Measurements from ENCODE around the gene DYNC1LI2.
"Not testable (repeated sequence)": the region's sequence is repeated elsewhere in the genome, so short reads cannot be mapped to it uniquely, and the experiment has no call there.

The DYNC1LI2 gene

DNA sequence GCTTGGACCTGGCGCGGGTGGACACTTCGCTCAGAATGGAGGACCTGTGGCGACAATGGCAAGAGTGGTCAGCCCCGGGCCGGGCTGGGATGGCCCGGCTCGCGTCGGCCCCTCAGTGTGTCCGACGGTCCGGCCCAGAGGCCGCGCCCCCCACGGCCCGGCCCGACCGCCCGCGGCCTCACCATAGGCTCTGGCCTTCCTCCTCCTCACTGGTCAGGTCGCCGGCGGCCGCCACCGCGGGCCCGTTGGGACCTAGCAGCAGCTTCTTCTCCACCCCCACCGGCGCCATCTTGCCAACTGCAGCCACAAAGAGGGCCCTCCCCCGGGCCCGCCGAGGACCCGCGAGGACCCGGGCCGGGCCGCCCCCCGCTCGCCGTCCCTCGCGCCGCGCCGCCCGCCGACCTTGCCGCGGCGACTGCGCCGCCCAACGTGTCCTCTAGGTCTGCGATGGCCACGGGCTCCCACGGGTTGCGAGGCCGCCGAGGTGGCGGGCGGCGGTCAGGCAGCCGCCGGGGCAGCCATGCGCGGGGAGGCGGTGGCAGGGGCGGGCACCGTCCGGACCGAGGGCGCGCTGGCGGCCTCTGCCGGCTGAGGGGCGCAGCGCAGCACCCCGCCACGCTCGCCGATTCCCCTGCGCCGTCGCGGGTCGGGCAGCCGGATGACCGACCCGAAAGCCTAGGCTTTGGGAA is at the start of gene DYNC1LI2:
TSS of gene DYNC1LI2 (minus strand) at position 307 of the 689 bp plus-strand sequence. CDS start at position 289, 18 bp downstream.
- DNase-seq = peak; percentile 52

DNA sequence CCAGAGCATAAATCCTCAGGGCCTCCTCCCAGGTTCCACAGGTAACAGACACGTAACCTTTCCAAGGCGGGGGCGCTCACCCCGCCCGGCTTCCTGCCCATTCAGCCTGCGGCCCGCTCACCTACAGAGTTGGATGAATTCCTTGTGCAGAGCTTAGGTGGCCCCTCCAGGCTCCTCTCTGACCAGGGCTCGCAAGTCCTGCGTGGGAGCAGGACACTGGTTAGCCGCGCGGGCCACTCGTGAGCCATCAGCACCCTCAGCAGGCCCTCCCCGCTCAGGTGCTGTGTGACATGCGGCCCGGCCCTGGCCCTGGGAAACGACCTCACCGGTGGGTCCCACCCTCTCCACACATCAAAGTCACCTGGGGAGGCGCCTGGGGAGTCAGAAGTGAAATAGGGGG is 49.4 kb upstream of the DYNC1LI2 start:
- no peak for DNase-seq

DNA sequence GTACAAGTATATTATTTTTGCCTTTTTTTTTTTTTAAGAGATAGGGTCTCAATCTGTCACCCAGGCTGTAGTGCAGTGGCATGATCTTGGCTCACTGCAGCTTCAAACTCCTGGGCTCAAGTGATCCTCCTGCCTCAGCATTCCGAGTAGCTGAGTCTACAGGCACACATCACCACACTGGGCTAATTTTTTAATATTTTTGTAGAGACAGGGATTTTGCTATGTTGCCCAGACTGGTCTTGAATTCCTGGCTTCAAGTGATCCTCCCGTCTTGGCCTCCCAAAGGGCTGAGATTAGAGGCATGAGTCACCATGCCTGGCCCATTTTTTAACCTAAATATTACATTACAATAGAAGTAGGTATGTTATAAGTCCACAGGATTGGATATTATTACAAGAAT is 46.8 kb upstream of the DYNC1LI2 start:
- DNase-seq = no peak

DNA sequence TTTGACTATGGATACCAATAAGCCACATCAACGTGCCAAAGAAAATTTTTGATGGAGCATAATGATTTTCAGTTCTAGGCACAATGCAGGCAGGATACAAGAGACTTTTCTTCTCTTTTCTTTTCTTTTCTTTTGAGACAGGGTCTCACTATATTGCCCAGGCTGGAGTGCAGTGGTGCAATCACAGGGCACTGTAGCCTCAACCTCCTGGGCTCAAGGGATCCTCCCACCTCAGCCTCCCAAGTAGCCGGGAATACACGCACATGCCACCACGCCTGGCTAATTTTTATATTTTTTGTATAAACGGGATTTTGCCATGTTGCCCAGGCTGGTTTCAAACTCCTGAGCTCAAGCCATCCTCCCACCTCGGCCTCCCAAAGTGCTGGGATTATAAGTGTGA is 42.6 kb upstream of the DYNC1LI2 start:
- not testable (repeated sequence) for DNase-seq

DNA sequence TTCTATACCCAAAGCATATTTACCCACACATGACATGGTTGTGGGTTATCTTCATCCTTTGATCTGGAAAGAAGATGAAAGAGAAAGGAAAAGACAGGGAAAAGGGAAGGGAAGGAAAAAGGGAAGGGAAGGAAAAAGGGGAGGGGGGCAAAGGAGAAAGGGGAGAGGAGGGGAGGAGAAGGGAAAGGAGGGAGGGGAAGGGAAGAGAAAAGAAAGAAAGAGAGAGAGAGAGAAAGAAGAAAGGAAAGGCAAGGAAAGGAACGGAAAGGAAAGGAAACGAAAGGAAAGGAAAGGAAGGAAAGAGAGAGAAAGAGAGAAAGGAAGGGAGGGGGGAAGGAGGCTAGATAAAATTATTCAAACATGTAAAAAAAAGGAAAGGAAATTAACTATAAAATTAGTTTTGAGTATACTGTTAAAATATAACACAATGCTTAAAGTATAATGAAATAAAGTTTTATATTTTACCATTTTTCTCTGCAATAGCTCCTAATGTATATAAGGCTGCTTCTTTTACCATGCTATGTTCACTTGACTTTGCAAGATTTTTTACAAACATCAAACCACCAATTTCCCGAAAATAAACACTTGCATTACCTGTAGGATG is 38.8 kb upstream of the DYNC1LI2 start:
- no peak for DNase-seq

DNA sequence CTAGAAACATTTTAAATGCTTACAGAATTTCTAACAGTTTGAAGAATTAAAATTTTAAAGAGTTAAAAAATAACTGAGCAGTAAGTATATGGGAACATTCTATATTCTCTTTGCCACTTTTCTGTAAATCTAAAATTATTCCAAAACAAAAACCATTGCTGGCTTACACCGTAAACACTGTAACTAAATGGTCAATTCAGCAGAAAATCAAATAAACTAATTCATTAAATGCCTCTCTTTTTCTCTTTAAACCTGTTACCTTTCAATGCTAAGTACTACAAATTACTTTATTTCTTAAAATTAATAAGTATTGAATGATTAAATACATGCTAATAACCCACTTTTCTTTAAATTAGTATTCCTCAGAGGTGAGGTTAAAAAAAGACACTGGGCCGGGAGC is 36.0 kb upstream of the DYNC1LI2 start:
- no peak for DNase-seq

DNA sequence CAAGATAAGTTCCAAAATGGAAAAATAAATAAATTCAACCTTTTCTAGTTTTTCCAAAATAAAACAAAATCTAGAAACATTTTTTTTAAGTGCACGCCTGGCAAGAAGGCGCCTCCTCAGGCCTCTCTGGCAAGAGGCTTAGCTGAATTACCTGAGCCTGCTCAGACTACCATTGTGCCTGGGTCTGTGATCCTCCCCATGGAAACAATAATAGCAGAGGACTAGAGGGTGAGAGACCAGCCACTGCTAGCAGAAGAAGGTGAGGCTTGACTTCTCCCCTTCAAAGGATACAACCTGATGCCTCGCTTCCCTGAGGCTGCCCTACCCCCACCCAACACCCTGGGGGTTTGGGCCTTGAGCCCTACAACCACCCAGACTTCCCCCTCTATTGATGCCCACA is 35.1 kb upstream of the DYNC1LI2 start:
- no peak for DNase-seq

DNA sequence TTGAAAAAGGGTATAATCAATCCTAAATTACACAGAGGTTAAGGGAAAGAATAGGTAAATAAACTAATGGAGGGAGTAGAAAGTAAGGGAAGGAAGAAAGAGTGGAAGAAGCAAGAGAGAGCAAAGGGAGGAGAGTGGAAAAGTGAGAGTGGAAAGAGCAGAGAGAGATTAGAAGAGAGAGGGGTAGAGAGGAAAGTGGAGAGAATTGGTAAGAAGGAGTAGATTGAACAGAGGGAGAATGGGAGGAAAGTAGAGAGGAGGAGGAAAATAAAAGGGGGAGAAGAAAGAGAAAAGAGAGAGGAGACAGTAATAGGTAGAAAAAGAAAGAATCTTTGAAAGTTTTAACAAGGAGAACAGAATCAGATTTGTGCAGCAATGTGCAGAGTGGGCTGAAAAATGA is 25.0 kb upstream of the DYNC1LI2 start:
- no peak for DNase-seq

DNA sequence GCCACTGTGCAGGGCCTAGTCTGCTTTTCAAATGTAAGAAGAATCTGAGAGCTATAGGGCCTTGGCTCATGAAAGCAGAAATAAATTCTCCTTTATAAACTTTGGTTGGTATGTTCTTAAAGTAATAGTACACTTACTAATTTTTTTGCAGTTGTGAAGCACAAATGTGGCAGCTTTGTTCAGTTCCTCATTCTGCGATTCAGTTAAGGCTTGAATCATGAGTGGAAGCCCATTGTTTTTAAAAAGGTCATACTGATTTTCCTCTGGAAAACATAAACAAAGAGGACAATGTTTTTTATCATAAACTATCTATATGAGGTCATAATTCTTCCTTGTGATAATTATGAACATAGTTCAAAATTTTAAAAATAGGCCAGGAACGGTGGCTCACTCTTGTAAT is 23.6 kb upstream of the DYNC1LI2 start:
- no peak for DNase-seq

DNA sequence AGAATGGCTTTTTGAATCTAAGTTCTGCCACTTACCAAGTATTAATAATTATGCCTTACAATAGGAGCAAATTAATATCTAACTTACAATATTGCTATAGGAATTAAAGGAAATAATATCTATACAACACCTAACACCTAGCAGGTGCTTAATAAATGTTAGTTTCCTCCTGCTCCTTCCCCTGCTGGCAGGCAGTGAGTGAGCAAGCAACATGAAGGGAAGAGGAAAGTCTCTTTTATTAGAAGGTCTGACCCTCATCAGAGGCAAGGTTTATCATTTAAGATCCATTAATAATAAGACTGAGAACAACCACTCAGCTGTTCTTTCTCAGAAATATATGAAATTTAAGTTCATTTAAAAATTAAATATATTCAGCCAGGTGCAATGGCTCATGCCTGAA is 6.7 kb upstream of the DYNC1LI2 start:
- no peak for DNase-seq

DNA sequence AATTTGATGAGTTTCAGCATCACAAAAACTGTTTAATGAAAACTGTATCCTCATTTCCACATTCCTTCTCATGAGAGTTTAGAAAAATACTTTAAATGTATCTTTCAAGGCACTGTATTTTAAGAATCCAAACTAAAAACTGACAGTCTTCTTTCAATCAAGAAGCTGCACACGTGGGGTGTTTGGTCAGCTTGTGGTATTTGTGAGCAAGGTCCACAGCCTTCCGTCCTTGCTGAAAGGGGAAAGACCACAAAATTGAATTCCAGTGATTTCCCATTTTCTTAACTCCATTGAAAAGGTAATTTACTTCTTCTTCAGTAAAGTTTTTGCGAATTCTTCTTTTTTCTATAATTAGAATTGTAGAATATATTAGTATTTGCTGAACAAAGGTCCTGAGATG is 3.4 kb upstream of the DYNC1LI2 start:
- no peak for DNase-seq

DNA sequence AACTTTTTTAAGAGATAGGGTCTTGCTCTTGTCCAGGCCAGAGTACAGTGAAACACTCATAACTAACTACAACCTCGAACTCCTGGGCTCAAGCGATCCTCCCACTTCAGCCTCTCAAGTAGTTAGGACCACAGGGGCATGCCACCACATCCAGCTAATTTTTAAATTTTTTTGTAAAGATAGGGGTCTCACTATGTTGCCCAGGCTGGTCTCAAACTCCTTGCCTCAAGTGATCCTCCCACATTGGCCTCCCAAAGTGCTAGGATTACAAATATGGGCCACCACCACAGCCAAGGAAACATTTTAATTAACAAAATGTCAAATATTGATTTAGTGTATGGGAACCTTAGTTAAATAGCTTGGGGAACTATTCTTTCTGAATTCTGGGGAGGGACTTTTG is 2.8 kb upstream of the DYNC1LI2 start:
- no peak for DNase-seq

DNA sequence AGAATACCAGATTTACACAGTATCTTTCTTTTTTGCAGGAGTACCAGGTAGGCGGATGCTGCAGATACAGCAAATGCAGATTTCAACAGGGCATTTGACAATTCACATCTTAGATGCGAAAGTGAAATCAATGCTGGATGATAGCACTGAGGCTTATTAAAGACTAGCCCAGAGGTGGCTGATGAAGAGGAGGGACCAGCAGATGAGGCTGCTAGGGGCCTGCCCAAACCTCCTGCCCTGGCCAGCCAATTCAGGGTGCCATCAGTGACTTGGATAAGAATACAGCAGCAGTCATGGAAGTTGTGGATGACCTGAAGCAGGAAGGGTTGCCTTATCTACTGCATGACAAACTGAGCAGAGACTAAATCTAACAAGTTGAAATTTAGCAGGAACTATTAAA is 1.5 kb upstream of the DYNC1LI2 start:
- DNase-seq = no peak

DNA sequence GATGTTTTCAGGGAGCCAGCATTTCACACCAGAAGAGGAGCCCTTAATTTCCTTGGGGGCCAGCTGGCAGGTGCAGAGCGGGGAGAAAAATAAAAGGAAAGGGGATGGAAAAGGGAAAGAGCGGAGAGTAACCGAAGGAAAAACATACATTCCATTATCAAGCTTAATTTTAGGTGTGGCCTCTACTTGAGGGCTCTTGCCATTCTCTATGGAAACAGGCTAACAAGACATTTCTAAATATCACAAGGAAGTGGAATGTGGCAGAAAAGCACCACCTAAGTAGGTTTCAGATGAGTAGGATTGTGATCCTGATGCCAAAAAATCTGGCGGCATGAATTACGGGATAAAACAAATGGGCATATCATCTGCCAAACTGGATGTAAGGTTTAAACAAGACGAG is 970 bp upstream of the DYNC1LI2 start:
- DNase-seq = no peak

DNA sequence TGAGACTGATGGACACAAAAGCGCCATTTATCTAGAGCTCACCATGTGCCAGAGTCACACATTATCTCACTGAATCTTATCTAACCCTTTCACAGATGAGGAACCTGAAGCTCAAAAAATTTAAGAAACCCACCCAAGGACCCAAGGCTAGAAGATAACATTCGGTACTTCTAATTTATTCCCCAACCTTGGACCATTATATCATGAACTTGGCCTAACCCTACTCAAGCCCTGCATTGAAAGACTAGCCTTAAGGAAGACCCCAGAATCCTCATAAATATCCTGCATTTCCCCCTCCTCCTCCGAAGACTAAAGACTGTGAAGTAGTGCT is 548 bp upstream of the DYNC1LI2 start:
- no peak for DNase-seq

DNA sequence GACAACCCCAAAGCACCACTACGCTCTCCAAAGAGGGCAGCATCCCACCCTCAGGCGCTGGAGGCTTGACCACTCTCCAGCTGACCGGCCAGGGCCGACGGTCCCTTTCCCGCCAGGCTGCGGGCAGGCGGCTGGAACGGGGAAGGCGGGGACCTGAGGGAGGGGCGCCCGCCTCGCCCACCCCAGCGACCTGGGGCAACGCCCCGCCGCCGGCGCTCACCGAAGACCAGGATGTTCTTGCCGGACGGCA is 431 bp downstream of the DYNC1LI2 start:
- DNase-seq = no peak

DNA sequence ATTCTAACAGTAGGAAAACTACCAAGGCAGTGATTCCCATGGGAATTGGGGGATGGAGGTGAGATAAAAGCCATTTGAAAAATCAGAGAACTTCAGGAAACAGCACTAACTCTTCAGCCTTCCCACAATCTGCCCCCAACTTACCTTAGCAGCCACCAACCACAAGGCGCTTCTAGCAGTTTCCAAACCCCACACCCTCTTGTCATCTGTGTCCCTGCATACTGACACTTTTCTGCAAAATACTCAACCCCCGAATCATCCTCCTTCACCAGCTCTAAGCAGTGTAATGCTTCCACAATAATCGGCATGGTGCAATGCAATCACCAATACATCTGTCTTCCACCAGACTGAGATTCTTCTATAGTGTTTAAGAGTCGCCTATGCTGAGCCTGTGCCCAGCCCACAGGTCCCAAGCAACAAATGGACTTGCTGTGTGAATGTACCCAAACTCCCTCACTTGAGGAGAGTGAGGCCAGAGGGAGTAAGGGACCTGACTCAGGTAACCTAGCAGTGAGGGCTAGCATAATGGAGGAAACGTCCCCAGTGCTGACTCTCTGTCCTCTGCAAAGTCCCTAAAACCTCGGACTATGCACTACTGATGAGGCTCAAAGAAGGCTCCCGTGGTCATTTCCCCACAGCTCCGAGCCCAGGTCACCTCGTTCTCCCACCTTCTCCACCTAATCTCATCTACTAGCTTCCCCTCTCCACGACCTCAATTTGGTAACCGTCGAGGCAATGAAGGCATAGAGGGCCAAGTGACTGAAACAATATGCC is 943 bp downstream of the DYNC1LI2 start:
- DNase-seq = no peak

DNA sequence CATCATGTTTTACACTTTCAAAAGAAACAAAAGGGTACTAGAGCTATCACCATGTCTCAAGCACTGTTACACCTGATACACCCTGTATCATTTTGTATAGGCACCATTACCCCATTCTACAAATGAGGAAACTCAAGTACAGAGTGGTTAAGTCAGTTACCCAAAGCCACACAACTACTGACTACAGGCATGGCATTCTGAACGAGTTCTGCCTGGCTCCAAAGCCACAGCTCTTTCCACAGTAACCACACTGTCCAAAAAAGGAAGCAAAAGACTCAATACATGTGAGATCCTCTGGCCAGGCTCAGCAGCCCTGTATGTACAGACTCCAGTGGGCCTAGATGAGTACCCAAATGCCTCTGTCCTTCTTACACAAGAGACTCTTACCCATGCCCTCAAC is 4.7 kb downstream of the DYNC1LI2 start:
- DNase-seq = peak; percentile 71

DNA sequence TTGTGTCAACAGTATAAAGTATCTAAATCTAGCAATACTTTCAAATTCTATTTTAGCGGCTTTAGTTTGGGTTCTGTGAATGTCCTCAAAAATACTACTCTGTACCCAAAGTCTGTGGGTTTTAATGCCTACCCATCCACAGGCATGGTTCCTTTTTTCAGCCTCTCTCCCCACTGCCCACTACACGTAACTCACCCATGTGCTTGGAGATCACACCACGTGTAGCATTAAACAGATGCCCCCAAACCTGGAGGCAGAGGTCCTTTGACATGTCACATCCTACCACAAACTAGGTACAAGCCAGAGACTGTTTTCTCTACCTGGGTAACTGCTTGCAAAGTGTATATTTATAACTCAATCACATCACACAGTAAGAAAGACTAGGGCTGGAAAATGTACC is 5.4 kb downstream of the DYNC1LI2 start:
- DNase-seq = no peak

DNA sequence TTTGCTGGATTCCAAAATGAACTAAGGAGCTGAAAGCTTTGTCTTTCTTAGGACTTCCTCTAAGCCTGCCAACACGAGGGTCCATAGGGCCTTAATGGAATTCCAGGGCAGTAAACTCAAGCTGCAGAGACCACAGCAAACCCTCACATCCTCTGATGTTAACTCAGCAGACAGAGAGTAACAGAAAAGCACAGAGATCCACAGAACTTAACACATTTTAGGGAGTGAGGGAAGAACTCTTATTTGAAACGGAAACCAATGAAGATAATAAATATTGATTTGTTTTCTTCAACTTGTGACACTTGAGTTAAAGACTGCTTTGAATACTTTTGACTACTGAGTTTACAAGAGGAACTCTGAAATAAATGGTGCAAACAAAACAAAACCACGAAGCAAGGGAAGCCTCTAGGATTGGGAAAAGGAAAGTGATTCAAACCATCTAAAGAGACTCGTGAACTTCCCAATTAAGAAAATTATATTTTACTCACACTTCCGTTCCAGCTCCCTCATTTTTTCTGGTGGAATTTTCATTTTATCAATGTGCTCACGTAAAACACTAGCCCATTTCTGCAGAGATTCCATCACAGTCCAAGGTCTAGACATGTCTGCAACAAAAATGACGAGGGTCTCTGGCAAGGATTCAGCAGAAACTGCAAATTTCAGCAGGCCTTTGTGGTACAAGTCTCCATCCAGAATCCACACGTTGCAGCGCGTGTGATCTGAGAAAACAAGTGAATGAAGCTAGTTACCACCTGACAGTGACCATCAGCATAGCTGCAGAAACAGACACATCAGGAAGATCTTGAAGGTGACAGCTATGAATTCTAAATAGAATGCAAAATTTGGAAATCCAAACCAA is 9.2 kb downstream of the DYNC1LI2 start:
- DNase-seq = no peak

DNA sequence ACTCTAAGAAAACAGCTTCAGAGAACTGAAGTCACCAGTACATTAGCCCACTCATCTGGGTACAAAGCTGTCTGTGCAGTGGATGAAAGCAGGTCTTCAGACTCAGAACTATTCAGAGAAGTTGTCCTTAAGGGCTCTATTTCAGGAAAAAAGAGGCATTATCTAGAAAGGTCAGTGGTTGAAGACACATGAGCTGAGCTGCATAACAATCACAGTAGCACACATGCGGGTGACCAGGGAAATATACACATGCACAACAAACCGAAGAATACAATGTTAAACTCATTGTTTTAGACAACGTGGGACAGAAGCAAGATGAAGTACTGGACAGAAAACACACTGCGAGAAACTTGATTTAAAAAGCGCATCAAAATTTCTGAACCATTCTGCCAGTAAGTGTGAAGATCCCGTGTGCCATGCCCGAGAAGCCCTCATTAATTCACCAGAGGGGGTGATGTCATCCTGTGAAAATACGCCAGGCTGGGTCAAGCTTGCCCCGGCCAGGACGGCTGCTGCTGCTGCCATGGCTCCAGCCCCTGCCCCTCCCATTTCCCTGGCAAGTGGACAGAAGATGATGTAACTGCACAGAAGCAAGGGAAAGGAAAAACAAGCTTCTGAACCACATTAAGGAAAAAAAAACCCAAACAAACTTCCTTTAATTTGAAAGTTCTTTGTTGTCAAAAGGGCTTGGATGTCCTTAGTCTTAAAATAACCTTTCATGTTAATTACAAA is 10.1 kb downstream of the DYNC1LI2 start:
- no peak for DNase-seq

DNA sequence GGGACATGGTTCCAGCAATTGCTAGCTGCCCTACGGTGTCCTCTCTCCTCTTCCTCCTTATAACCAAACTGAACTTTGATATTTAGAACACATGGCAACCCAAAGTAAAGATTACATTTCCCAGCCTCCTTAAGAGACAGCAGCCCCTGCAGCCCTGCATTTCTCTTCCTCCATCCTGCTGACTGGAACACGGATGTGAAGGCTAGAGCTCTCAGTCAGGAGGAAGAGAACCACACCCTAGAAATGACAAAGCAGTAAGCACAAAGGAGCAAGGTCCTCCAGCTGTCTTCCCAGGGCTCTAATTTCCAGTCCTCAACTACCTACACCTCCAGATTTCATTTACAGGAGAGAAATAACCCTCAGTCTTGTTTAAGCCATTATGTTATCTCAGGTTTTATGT is 10.9 kb downstream of the DYNC1LI2 start:
- DNase-seq = no peak

DNA sequence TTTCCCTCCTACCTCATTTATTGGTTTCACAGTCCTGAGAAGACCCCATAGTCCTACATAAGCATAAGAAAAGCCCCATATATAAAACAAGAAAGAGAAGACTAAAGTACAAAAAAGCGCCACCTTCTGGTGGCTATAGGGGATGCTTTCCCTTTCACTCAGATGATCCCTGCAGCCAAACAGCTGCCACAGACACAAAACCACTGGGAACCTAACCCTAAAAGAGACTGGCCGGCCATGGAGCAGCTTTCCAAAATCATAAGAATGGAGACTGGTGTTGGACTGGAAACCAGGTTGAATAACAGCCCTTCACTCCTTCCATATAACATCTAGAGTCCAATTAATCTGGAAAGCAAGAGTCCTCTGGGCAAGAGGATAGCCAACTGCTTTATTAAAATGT is 11.4 kb downstream of the DYNC1LI2 start:
- DNase-seq = peak; percentile 0

Measured in GDM1 (cell line).